LNCaP clone FGC (cell line): Measurements from ENCODE around the gene SOCS7.

Source experiments
- DNase-seq: peaks from one replicate; pipeline ENCODE4 v3.0.0-alpha.2; 2011; ENCODE audit warnings: low read depth
- H3K4me3 ChIP-seq: 2 replicates; pipeline ENCODE4 v1.5.1; 2011; ENCODE audit warnings: mild to moderate bottlenecking, low read depth, low read length, control low read depth
- TF ChIP-seq, protein P1 (sequence below): IDR thresholded peaks from 2 replicates; pipeline ENCODE4 v1.5.1; 2012; ENCODE audit warnings: mild to moderate bottlenecking; ENCODE audit not compliant: control insufficient read depth, insufficient read depth; ENCODE audit errors: extremely low read depth

The SOCS7 gene

DNA sequence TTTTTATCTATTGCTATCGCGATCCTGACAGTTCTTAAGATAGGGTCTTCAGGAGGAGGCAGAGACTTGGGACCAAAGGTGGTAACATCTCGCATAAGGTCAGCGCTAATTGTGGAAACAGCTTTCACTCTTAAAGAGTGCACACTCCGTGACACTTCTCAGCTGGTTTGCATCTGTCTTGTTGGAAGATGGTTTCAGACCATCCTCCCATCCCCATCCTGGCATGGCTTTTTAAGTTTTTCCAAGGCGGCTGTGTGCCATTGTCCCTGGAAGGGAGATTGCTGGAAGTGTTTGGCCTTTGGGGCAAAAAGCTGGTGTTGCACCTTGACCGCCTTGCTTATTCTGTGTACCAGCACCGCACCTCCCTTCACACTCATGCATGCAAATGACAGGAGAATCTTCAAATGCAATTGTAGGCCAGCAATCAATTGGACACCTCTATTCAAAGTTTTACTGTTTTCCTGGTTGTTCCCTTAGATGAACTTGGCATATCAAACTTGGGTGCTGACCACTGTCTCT, 1.5 kb downstream of the SOCS7 start:
- DNase-seq = no peak
- TF ChIP-seq, protein P1, sequence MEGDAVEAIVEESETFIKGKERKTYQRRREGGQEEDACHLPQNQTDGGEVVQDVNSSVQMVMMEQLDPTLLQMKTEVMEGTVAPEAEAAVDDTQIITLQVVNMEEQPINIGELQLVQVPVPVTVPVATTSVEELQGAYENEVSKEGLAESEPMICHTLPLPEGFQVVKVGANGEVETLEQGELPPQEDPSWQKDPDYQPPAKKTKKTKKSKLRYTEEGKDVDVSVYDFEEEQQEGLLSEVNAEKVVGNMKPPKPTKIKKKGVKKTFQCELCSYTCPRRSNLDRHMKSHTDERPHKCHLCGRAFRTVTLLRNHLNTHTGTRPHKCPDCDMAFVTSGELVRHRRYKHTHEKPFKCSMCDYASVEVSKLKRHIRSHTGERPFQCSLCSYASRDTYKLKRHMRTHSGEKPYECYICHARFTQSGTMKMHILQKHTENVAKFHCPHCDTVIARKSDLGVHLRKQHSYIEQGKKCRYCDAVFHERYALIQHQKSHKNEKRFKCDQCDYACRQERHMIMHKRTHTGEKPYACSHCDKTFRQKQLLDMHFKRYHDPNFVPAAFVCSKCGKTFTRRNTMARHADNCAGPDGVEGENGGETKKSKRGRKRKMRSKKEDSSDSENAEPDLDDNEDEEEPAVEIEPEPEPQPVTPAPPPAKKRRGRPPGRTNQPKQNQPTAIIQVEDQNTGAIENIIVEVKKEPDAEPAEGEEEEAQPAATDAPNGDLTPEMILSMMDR = no peak
- H3K4me3 ChIP-seq = peak overlapping the region; percentile 73

DNA sequence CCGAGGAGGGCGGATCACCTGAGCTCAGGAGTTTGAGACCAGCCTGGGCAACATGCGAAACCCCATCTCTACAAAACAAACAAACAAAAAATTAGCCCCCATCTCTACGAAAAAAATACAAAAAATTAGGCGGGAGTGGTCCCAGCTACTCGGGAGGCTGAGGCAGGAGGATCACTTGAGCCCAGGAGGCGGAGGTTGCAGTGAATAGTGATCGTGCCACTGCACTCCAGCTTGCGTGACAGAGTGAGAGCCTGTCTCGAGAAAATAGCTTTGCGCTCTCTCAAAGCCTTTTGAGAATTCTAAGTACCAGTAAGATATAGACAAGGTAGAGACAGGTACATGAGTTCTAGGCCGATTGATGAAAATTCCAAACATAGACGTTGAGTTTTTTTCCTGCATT, 2.0 kb downstream of the SOCS7 start:
- H3K4me3 ChIP-seq = no peak overlapping the region
- TF ChIP-seq, protein P1 = no peak
- DNase-seq = no peak

DNA sequence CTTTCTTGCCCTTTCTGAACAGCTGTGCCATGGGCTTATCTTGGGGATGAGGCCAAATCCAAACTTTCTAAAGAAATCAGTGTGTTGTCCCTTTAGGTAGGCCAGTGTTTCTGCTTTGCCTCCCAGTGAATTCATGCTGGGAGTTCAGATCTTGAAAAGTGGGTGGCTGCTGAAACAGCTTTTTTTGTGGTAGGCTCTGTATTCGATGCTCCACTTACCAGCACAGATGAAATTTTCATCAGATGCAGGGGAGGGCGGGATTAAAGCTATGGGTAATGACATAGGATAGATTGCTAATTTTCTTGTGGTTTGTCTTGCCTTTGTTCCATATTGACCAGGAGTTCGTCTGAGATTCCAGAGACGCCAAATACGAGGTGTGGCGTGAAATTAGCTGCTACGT, 2.8 kb downstream of the SOCS7 start:
- DNase-seq = no peak
- TF ChIP-seq, protein P1 = no peak
- H3K4me3 ChIP-seq = no peak overlapping the region

DNA sequence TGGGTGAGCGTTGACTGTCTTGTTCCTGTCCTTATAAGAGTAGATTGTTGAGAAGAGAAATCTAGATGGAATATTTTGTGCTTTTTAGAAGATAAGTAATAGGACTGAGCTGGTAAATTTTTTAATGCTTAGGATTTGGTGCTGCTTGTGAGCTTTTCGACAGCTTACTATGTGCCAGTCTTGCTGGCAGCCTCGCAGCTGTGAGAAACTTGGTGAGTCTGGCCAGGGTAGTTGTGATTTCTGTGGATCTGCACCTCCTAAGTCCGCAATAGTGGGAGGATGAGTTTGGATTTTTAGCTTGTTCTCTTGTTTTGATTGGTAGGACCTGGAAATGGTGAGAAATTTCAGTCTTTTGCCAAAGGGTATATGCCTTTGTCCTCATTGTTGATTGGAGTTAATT, 3.6 kb downstream of the SOCS7 start:
- DNase-seq = no peak
- H3K4me3 ChIP-seq = no peak overlapping the region
- TF ChIP-seq, protein P1 = no peak

DNA sequence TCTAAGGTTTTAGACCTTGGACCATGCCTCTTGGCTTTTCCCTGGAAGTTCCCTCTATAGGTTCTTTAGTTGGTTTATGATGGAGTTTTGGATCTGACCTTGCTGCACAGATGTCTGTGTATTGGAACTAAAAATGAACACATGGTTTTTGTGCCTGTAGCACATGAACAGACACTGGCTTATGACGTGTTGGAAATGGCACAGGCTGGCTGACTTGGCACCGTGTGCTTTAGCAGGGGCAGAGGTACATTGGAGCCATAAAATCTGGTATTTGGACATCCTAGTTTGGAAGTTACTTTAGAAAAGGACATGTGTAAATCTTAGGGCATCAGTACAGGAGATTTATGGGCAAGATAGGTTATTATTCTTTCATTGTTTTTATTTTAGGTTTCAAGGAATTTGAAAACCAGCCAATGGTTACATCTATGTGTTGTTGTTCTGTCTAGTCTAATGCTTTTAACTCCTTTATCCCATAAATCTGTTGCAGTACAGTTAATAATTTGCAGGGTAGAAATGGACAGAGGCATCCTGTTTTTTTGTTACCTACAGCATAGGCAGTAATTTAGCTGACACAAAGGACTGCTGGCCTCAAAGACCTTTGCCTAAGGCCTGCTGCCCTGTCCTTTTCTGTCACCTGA, 6.0 kb downstream of the SOCS7 start:
- peak; percentile 87 for DNase-seq
- H3K4me3 ChIP-seq = no peak overlapping the region
- TF ChIP-seq, protein P1 = no peak

DNA sequence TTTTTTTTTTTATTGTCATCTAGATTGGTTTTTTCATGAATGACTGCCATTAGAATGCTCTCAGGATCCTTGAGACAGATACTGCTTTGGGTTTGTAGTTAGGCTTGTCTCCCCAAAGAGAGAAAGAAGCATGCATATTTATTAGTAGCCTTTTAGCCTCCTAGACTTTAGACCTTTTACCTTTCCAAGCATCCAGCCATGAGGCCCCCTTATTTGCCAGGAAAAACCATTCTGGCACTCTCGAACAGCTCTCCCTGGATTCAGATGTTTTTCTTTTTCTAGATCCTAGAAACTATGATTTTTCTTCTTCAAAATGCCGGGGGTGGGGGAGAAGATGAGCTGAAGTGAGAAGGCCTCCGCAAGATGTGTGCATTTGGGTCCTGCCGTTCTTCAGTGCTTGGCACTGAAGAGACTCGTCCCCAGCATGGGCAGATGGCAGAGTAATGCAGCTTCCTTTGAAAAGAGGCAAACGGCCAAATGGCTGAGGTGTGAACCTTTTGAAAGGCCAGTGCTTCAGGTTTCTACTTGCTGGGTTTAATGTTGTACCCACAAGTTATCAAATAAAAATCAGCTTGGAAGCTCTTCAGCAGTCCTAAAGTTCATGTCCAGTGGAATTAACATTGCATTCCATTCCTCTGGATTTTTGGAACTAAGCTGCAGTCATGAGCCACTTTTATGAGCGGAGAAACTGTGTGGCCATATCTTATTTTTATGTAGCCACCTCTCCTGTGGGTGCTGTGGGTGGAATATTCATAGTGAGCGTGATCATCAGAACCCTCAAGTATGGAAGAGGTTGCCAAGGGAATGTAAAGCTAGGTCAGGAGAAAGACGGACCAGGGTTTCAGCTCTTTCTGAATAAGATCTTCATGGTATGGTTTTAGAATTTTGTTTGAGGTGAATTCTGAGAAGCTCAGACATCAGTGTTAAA, 7.2 kb downstream of the SOCS7 start:
- TF ChIP-seq, protein P1 = no peak
- DNase-seq = peak; percentile 38

More for the DNA sequence above, 7.2 kb downstream of the SOCS7 start:
- no peak overlapping the region for H3K4me3 ChIP-seq
